Suprapubic skin (tissue), 4 donors: ENCODE measurements around the gene TMEM35A.
"Not testable (repeated sequence)": the region's sequence is repeated elsewhere in the genome, so short reads cannot be mapped to it uniquely, and the experiment has no call there.

Experiments
- EP300 ChIP-seq: sonication (generic); formaldehyde crosslinking; IDR thresholded peaks from one replicate; pipeline ENCODE4 v1.6.1; 2017; ENCODE audit warnings: antibody characterized with exemption
- POLR2A ChIP-seq, 2 donors: fragments of 450-650 bp; IDR thresholded peaks; one replicate each; pipeline ENCODE4 v1.6.1; 2017; ENCODE audit warnings: antibody characterized with exemption in 2 of 2, mild to moderate bottlenecking in 2 of 2, moderate library complexity in 2 of 2
- POLR2AphosphoS5 ChIP-seq, 3 donors: sonication (generic); formaldehyde crosslinking; IDR thresholded peaks; one replicate each; pipeline ENCODE4 v1.6.1; 2017; ENCODE audit warnings: antibody characterized with exemption in 3 of 3
- TF ChIP-seq, protein P1 (sequence below), 2 donors: fragments of 200-600 bp in 1 of 2; fragments of 450-650 bp in 1 of 2; sonication (generic) in 1 of 2; IDR thresholded peaks; one replicate each; pipeline ENCODE4 v1.5.1; 2016 to 2019; ENCODE audit warnings: antibody characterized with exemption in 2 of 2, mild to moderate bottlenecking in 1 of 2, moderate library complexity in 1 of 2

DNA sequence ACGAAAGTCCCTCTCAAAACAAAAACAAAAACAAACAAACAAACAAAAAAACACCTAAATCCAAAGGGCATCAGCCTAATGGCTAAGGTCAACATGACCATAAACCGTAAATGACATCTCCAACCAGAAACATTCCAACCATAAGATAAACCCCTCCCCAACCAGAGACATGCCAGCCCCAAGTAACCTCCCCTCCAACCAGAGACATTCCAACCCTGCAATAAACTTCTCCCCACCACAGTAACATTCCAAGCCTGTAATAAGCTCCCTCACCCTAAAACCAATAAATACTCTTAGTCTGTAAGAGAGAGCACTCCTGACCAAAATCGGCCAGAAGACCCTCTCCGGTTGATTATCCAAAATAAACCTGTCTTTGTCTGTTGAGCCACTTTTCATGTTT, 22.1 kb upstream of the TMEM35A start:
- TF ChIP-seq, protein P1, sequence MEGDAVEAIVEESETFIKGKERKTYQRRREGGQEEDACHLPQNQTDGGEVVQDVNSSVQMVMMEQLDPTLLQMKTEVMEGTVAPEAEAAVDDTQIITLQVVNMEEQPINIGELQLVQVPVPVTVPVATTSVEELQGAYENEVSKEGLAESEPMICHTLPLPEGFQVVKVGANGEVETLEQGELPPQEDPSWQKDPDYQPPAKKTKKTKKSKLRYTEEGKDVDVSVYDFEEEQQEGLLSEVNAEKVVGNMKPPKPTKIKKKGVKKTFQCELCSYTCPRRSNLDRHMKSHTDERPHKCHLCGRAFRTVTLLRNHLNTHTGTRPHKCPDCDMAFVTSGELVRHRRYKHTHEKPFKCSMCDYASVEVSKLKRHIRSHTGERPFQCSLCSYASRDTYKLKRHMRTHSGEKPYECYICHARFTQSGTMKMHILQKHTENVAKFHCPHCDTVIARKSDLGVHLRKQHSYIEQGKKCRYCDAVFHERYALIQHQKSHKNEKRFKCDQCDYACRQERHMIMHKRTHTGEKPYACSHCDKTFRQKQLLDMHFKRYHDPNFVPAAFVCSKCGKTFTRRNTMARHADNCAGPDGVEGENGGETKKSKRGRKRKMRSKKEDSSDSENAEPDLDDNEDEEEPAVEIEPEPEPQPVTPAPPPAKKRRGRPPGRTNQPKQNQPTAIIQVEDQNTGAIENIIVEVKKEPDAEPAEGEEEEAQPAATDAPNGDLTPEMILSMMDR (IDR thresholded peaks at IDR 0.05) = not testable (repeated sequence)
- not testable (repeated sequence) for TF ChIP-seq POLR2A (IDR thresholded peaks at IDR 0.05); EP300; POLR2AphosphoS5 (IDR thresholded peaks at IDR 0.05)
